Activated naive CD8-positive, alpha-beta T cell treated with anti-CD3 and anti-CD28 coated beads, Interleukin-2, amount 50 U/mL, for 16 hours (primary cell): ENCODE measurements around the gene DBI.
A peak's percentile ranks its signal among the peaks of the same experiment; 100 is the strongest.
"Not testable (repeated sequence)": the region's sequence is repeated elsewhere in the genome, so short reads cannot be mapped to it uniquely, and the experiment has no call there.

ENCODE experiments used
- DNase-seq: peaks from one replicate; pipeline ENCODE4 v3.0.0-alpha.2; 2020; ENCODE audit warnings: low read depth, low spot score

Gene DBI

GRCh38 chr2:119365436-119365835 lies 1.3 kb upstream of the DBI start:
- DNase-seq = no peak

- no peak for DNase-seq
Observed at GRCh38 chr2:119366161-119366648, 572 bp upstream of the DBI start.

GRCh38 chr2:119367472-119368099 lies 809 bp downstream of the DBI start:
- peak; percentile 23 for DNase-seq

- no peak for DNase-seq
Observed at GRCh38 chr2:119369845-119370244, 3.1 kb downstream of the DBI start.

- no peak for DNase-seq
Observed at GRCh38 chr2:119371111-119371510, 4.3 kb downstream of the DBI start.

DNA sequence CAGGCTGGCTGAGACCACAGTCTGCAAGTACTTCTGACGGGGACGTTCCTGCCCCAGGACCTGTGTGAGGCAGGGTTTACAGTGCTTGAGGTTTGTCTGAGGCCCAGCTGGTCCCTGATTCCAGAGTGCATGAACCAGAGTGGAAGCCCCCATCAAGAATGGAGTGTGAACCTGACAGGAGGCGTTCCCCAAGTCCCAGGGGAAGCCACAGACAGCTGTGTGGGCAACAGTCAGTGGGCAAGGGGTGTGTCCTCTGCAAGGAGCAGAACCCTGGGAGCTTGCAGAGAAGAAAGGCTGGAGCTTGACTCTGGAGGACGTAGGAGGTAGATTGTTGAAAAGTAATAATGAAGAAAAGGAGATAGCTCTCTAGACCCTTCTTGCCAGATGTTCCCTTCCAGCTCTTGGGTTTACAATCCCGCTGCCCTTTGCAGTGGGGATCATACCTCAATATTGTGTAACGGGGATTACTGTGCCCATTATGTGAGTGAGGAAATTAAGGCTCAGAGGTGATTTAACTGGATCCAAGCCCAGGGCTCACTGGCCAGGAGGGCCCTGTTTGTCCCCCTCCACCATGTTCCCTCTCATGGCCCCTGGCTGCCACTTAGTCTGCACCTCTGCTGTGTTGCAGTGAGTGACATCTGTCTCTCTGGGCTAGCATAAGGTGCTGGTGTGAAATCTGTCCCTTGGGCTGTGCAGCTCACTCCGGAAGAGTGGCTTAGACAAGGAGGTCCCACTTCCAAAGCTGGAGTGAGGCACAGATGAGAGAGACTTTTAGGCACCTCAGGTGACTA lies 6.2 kb downstream of the DBI start:
- no peak for DNase-seq

DNA sequence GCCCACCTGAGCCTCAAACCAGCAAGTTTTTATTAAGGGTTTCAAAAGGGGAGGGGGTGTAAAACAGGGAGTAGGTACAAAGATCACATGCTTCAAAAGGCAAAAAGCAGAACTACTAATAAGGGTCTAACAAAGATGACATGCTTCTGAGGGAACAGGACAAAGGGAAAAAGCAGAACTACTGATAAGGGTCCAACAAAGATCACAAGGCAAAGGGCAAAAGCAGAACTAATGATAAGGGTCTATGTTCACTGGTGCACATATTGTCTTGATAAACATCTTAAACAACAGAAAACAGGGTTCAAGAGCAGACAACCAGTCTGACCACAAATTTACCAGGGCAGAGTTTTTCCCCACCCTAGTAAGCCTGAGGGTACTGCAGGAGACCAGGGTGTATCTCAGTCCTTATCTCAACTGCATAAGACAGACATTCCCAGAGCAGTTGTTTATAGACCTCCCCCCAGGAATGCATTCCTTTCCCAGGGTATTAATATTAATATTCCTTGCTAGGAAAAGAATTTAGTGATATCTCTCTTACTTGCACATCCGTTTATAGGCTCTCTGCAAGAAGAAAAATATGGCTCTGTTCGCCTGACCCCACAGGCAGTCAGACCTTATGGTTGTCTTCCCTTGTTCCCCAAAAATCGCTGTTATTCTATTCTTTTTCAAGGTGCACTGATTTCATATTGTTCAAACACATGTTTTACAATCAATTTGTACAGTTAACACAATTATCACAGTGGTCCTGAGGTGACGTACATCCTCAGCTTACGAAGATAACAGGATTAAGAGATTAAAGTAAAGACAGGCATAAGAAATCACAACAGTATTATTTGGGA lies 7.3 kb downstream of the DBI start:
- DNase-seq = not testable (repeated sequence)

- DNase-seq = not testable (repeated sequence)
Observed at GRCh38 chr2:119376406-119376805, 9.6 kb downstream of the DBI start.

GRCh38 chr2:119376810-119377209 lies 10.0 kb downstream of the DBI start:
- no peak for DNase-seq

DNA sequence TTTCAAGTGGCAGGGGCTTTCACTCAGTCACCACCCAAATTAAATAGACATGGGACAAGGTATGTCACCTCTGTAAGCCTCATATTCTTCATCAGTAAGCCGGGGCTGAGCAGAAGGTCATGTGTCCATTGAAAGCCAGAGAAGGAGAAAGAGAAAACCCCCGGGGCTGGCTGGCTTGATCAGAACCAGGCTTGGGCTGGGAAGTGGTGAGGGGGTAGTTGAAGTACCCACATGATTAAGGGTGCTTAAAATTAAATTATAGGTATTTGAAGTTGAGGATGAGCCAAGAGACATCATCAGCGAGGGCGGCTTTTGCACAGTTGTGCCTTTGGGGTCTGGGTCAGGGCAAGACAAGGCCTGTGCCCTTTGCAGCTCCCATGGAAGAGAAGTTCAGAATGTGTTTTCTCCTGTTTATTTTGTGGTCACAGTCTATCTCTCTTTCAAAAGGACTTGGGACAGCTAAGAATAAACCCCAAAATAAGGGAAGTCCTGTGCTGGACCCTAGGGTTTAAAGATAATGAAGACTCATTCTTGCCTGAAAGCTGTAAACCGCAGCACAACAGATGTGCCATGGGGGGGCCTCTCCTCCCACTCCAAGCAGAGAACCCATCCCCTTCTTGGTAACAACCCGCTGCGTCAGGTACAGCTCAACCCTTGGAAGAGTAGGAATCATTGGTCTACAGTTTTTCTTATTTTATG lies 10.7 kb downstream of the DBI start:
- DNase-seq = no peak

DNA sequence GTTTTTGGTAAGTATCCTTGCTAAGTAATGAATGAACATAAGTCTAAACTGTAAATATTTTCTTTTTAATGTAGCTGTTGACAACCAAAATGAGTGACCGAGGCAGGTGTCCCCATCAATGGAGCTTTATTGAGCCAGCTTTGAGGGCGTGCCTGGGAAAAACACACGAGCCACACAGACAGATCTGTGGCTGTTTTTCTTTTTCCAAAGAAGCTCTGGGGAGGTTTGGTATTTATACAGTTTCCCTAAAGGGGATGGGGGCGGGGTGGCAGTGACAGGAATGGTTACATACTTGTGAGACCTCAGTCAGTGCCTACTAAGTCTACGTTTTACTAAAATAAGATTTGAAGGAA lies 11.2 kb downstream of the DBI start:
- DNase-seq = no peak

DNA sequence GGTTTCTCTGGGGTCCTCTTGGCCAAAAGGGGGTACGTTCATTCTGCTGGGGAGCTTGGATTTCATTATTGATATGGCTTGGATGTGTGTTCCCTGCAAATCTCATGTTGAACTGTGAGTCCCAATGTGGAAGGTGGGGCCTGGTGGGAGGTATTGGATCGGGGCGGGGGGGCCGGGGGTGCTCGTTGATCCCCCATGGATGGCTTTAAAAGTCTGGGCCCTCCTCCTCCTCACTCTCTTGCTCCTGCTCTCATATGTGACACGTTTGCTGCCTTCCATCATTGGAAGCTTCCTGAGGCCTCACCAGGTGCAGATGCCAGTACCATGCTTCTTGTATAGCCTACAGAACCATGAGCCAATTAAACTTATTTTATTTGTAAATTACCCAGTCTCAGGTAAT lies 11.8 kb downstream of the DBI start:
- DNase-seq = no peak

GRCh38 chr2:119383410-119384140 lies 16.8 kb downstream of the DBI start:
- no peak for DNase-seq

DNA sequence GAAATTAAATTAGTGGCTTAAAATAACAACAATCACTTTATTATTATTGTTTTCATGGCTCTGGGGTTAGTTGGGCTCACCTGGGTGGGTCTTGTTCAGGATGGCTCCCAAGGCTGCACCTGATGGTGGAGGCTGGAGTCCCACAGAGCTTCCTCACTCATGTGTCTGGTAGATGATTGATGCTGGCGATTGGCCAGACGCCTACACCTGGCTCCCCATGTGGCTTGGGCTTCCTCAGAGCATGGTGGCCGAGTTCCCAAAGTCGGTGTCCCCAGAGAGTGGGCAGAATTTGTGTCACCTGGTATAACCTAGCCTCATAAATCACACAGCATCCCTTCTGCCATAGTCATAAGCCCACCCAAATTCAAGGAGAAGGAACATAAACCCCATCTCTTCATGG lies 18.2 kb downstream of the DBI start:
- no peak for DNase-seq

GRCh38 chr2:119385466-119385865 lies 18.7 kb downstream of the DBI start:
- no peak for DNase-seq

- DNase-seq = no peak
Observed at GRCh38 chr2:119387381-119388129, 20.8 kb downstream of the DBI start.

GRCh38 chr2:119389615-119390306 lies 23.0 kb downstream of the DBI start:
- DNase-seq = no peak

DNA sequence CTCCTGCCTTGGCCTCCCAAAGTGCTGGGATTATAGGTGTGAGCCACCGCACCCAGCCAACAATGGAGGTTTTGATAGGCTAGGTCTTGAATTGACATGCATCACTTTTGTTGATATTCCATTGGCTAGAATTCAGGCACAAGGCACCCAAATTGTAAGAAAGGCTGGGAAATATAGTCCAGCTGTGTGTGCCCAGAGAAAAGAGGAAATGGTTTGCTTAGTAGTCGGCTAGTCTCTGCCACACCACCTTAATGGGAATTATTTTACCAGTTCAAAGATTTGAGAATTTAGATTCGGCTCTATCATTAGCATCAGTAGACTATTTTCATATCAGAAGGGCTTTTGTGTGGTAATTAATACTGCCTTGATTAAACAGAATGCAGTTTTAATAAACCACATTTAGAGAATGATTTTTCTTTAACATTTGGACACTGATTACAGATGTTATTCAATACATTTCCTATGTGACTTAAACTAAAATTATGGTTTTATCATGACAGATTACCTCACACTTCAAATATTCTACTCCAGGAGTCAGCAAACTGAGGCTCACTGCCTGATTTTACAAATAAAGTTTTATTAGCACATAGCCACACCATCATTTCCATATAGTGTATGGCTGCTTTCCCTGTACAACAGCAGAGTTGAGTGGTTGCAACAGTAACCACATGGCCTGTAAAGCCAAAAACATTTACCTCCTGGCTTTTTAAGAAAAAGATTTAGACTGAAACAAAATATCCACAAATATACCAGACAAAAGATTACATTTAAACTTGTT lies 27.4 kb downstream of the DBI start:
- no peak for DNase-seq

- DNase-seq = no peak
Observed at GRCh38 chr2:119397196-119397595, 30.4 kb downstream of the DBI start.
